Neural cell (in vitro differentiated cells): ENCODE results near the gene RNF215. TPM values are rescaled to one million over a fixed set of nuclear protein-coding genes. Genes with fewer than 3 reads are reported as not detected.

Experiments used
- H2AFZ ChIP-seq: fragments of 200-600, 300-800 bp; sonication (generic), shearing (Covaris generic); 2 replicates; pipeline ENCODE4 v1.6.0; 2014; ENCODE audit warnings: low read depth, mild to moderate bottlenecking, antibody characterized with exemption, low read length, moderate library complexity
- H3F3A ChIP-seq: fragments of 200-600 bp; shearing (Covaris generic); 2 replicates; pipeline ENCODE4 v1.6.1; 2016; ENCODE audit warnings: mild to moderate bottlenecking, moderate library complexity, mixed read lengths, antibody characterized with exemption, low read length; ENCODE audit not compliant: insufficient read depth, poor library complexity, severe bottlenecking
- H3K27ac ChIP-seq: fragments of 200-600, 300-800 bp; sonication (generic), shearing (Covaris generic); 2 replicates; pipeline ENCODE4 v1.5.1; 2014; ENCODE audit warnings: mild to moderate bottlenecking, low read length, moderate library complexity
- H3K27me3 ChIP-seq: fragments of 300-800, 200-600 bp; sonication (generic), shearing (Covaris generic); 2 replicates; pipeline ENCODE4 v1.6.0; 2014; ENCODE audit warnings: mild to moderate bottlenecking, low read depth, low read length, moderate library complexity; ENCODE audit not compliant: insufficient read depth
- H3K36me3 ChIP-seq: fragments of 300-800, 200-600 bp; sonication (generic), shearing (Covaris generic); 2 replicates; pipeline ENCODE4 v1.5.1; 2014; ENCODE audit warnings: mild to moderate bottlenecking, antibody characterized with exemption, low read length, moderate library complexity; ENCODE audit not compliant: insufficient read depth
- H3K4me2 ChIP-seq: fragments of 300-800, 200-600 bp; sonication (generic), shearing (Covaris generic); 2 replicates; pipeline ENCODE4 v1.6.0; 2014; ENCODE audit warnings: mild to moderate bottlenecking, low read length
- H3K4me3 ChIP-seq: fragments of 300-800, 200-600 bp; sonication (generic), shearing (Covaris generic); 2 replicates; pipeline ENCODE4 v1.5.1; 2014; ENCODE audit warnings: mild to moderate bottlenecking, low read length, moderate library complexity
- H3K79me2 ChIP-seq: fragments of 200-600 bp; shearing (Covaris generic); replicated peaks from 2 replicates; pipeline ENCODE4 v1.6.0; 2014; ENCODE audit warnings: mild to moderate bottlenecking, low read length, moderate library complexity; ENCODE audit not compliant: insufficient read depth
- H3K9ac ChIP-seq: fragments of 300-800, 200-600 bp; sonication (generic), shearing (Covaris generic); 2 replicates; pipeline ENCODE4 v1.6.1; 2016; ENCODE audit warnings: mild to moderate bottlenecking, low read length, mixed read lengths
- H3K9me2 ChIP-seq: fragments of 200-600 bp; shearing (Covaris generic); 2 replicates; pipeline ENCODE4 v1.6.1; 2016; ENCODE audit warnings: mild to moderate bottlenecking, low read length, mixed read lengths; ENCODE audit not compliant: insufficient read depth
- H3K9me3 ChIP-seq: fragments of 200-600, 300-800 bp; sonication (generic), shearing (Covaris generic); 2 replicates; pipeline ENCODE4 v1.6.1; 2016; ENCODE audit warnings: mild to moderate bottlenecking, mixed run types, low read length, moderate library complexity, mixed read lengths
- H4K20me1 ChIP-seq: fragments of 200-600 bp; shearing (Covaris generic); 2 replicates; pipeline ENCODE4 v1.6.1; 2016; ENCODE audit warnings: mild to moderate bottlenecking, mixed run types; ENCODE audit not compliant: insufficient read depth
- CTCF ChIP-seq: fragments of 450-650 bp; IDR thresholded peaks from 2 replicates; pipeline ENCODE4 v1.5.1; 2014; ENCODE audit warnings: antibody characterized with exemption, mild to moderate bottlenecking, moderate library complexity; ENCODE audit not compliant: poor library complexity, severe bottlenecking
- EP300 ChIP-seq: fragments of 450-650 bp; conservative IDR thresholded peaks from 2 replicates; pipeline ENCODE4 v1.6.1; 2014; ENCODE audit warnings: antibody characterized with exemption, mild to moderate bottlenecking, moderate library complexity; ENCODE audit not compliant: poor library complexity, severe bottlenecking
- EZH2 ChIP-seq: fragments of 200-600, 300-800 bp; shearing (Covaris generic), sonication (generic); IDR thresholded peaks from 2 replicates; pipeline ENCODE4 v1.6.1; 2014; ENCODE audit warnings: antibody characterized with exemption, low read length, borderline replicate concordance, mild to moderate bottlenecking; ENCODE audit not compliant: insufficient read depth, poor library complexity, severe bottlenecking
- MXI1 ChIP-seq: fragments of 450-650 bp; conservative IDR thresholded peaks from 2 replicates; pipeline ENCODE4 v1.6.1; 2014; ENCODE audit warnings: antibody characterized with exemption, mild to moderate bottlenecking; ENCODE audit not compliant: poor library complexity, severe bottlenecking
- POLR2AphosphoS5 ChIP-seq: IDR thresholded peaks from 2 replicates; pipeline ENCODE4 v1.6.1; 2012
- RAD21 ChIP-seq: fragments of 450-650 bp; conservative IDR thresholded peaks from 2 replicates; pipeline ENCODE4 v1.6.1; 2014; ENCODE audit warnings: antibody characterized with exemption, mild to moderate bottlenecking, moderate library complexity
- REST ChIP-seq: IDR thresholded peaks from 2 replicates; pipeline ENCODE4 v1.6.1; 2012; ENCODE audit warnings: borderline replicate concordance
- SMC3 ChIP-seq: fragments of 450-650 bp; conservative IDR thresholded peaks from 2 replicates; pipeline ENCODE4 v1.6.1; 2014; ENCODE audit warnings: antibody characterized with exemption, mild to moderate bottlenecking, moderate library complexity; ENCODE audit not compliant: poor library complexity
- TAF1 ChIP-seq: IDR thresholded peaks from 2 replicates; pipeline ENCODE4 v1.6.1; 2012; ENCODE audit warnings: low read depth
- polyA plus RNA-seq: library from polyadenylated mRNA; depleted of rRNA; stranded (reverse); fragments of >200 nt; gene quantifications from 2 replicates; pipeline ENCODE4 v1.2.3, GENCODE V29; 2014

RNF215 gene
- polyA plus RNA-seq, 1 donor from 2014 or later = 28.3 TPM

DNA sequence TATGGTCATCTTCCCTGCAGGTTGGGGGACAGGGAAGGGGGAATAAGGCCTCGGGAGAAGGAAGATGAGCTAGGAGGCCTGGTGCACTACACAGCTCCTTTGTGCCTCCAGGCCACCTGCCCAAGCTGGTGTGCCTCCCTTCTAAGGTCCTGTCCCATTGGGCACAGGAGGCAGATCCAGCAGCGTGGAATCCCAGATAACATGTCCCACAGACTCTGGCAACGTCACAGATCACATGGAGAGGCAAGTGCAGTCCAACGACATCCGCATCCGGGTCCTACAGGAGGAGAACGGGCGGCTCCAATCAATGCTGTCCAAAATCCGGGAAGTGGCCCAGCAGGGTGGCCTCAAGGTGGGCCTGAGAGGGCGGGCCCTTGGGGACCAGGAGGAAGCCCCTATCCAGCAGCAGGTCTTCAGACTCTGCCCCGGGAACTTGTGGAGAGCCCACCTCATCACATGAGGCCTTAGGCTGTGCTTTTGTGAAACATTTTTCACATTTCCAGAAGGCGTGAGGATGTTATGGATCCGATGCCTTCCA is 11.8 kb downstream of the RNF215 start:
- H3K9ac ChIP-seq = no peak overlapping the region
- no peaks in the 10 kb centered on the region for H3F3A ChIP-seq
- TF ChIP-seq MXI1 (no peak), POLR2AphosphoS5 (no peak), SMC3 (no peak), EP300 (no peak), REST (no peak), EZH2 (no peak), CTCF (no peak), RAD21 (no peak), TAF1 (no peak)
- H3K27me3 ChIP-seq = no peaks in the 10 kb centered on the region
- no peaks in the 10 kb centered on the region for H3K9me2 ChIP-seq
- H4K20me1 ChIP-seq = no peaks in the 10 kb centered on the region
- no peak overlapping the region for H3K4me2 ChIP-seq
- H2AFZ ChIP-seq = no peak overlapping the region
- no peak overlapping the region for H3K27ac ChIP-seq
- no peaks in the 10 kb centered on the region for H3K79me2 ChIP-seq
- H3K9me3 ChIP-seq = no peaks in the 10 kb centered on the region
- H3K36me3 ChIP-seq = peaks cover 5% of the 10 kb centered on the region
- no peak overlapping the region for H3K4me3 ChIP-seq

DNA sequence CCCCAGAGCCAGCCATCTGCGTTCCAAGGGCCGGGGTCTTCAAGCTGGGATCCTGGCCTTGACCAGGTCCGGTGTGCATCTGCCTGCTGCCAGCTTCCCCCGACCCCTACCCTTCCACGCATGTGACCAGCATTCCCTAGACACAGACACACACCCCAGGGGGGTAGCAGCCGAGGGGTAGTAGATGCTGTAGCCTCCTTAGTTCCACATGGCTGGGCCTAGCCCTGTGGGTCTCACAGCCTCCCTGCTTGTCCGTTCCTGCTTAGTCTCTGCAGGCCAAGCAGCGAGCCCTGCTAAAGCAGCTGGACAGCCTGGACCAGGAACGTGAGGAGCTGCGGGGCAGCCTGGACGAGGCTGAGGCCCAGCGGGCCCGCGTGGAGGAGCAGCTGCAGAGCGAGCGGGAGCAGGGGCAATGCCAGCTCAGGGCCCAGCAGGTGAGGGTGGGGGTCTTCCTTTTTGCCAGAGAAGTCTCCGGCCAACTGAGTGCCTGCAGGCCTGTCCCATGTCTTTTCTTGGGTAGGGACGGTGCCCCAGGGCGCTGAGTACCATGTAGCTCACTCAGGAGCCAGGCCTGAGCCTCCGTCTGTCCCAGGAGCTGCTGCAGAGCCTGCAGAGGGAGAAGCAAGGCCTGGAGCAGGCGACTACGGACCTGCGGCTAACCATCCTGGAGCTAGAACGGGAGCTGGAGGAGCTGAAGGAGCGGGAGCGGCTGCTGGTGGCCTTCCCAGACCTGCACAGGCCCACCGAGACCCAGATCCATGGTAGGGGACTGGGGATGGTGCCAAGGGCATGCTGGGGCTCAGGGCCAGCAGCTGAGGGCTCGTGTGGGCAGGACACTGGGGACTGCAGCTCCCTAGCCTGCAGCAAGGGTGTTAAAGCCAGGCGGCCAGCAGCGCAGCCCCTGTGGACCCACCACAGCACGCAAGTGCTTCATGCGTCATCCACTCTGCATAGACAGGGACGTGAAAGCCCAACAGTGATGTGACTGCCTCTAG is 13.6 kb downstream of the RNF215 start:
- Histone ChIP-seq H3F3A (no peaks in the 10 kb centered on the region), H3K4me3 (no peak overlapping the region), H3K36me3 (no peaks in the 10 kb centered on the region), H3K27me3 (no peaks in the 10 kb centered on the region), H2AFZ (no peak overlapping the region), H3K4me2 (no peak overlapping the region), H3K9me3 (no peaks in the 10 kb centered on the region), H3K9ac (no peak overlapping the region), H3K27ac (no peak overlapping the region), H3K79me2 (no peaks in the 10 kb centered on the region), H3K9me2 (no peaks in the 10 kb centered on the region), H4K20me1 (no peaks in the 10 kb centered on the region)
- TF ChIP-seq SMC3 (no peak), REST (no peak), POLR2AphosphoS5 (no peak), RAD21 (no peak), EZH2 (no peak), TAF1 (no peak), CTCF (no peak), MXI1 (no peak), EP300 (no peak)
